ENCODE data around the gene RGSL1. TPM values are rescaled to one million over a fixed set of nuclear protein-coding genes. Genes with fewer than 3 reads are reported as not detected.

RGSL1 gene
- total and polyA plus RNA-seq, 2 of the 8 experiments (the other 6 are each of a cell fraction or from before 2014, with no cell fraction given) = not detected

DNA sequence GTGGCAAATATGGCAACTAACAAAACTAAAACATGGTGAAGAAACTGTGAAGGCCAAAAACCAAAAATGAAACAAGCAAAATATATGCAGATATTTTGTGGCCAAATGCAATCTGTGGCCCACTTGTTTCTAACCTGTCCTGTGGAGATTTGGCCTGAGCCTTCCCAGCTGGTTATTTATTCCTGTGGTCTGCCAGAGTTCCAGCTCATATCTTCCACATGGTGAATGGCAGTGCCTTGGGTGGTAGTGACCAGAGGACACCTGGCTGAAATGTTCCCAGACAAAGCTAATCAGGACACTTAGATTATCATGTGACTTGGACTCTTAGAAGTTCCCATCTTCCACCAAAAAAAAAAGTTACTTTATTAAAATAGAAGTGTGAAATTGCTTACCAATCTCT, 99.4 kb downstream of the RGSL1 start (continued):
- TF ChIP-seq, protein P1, sequence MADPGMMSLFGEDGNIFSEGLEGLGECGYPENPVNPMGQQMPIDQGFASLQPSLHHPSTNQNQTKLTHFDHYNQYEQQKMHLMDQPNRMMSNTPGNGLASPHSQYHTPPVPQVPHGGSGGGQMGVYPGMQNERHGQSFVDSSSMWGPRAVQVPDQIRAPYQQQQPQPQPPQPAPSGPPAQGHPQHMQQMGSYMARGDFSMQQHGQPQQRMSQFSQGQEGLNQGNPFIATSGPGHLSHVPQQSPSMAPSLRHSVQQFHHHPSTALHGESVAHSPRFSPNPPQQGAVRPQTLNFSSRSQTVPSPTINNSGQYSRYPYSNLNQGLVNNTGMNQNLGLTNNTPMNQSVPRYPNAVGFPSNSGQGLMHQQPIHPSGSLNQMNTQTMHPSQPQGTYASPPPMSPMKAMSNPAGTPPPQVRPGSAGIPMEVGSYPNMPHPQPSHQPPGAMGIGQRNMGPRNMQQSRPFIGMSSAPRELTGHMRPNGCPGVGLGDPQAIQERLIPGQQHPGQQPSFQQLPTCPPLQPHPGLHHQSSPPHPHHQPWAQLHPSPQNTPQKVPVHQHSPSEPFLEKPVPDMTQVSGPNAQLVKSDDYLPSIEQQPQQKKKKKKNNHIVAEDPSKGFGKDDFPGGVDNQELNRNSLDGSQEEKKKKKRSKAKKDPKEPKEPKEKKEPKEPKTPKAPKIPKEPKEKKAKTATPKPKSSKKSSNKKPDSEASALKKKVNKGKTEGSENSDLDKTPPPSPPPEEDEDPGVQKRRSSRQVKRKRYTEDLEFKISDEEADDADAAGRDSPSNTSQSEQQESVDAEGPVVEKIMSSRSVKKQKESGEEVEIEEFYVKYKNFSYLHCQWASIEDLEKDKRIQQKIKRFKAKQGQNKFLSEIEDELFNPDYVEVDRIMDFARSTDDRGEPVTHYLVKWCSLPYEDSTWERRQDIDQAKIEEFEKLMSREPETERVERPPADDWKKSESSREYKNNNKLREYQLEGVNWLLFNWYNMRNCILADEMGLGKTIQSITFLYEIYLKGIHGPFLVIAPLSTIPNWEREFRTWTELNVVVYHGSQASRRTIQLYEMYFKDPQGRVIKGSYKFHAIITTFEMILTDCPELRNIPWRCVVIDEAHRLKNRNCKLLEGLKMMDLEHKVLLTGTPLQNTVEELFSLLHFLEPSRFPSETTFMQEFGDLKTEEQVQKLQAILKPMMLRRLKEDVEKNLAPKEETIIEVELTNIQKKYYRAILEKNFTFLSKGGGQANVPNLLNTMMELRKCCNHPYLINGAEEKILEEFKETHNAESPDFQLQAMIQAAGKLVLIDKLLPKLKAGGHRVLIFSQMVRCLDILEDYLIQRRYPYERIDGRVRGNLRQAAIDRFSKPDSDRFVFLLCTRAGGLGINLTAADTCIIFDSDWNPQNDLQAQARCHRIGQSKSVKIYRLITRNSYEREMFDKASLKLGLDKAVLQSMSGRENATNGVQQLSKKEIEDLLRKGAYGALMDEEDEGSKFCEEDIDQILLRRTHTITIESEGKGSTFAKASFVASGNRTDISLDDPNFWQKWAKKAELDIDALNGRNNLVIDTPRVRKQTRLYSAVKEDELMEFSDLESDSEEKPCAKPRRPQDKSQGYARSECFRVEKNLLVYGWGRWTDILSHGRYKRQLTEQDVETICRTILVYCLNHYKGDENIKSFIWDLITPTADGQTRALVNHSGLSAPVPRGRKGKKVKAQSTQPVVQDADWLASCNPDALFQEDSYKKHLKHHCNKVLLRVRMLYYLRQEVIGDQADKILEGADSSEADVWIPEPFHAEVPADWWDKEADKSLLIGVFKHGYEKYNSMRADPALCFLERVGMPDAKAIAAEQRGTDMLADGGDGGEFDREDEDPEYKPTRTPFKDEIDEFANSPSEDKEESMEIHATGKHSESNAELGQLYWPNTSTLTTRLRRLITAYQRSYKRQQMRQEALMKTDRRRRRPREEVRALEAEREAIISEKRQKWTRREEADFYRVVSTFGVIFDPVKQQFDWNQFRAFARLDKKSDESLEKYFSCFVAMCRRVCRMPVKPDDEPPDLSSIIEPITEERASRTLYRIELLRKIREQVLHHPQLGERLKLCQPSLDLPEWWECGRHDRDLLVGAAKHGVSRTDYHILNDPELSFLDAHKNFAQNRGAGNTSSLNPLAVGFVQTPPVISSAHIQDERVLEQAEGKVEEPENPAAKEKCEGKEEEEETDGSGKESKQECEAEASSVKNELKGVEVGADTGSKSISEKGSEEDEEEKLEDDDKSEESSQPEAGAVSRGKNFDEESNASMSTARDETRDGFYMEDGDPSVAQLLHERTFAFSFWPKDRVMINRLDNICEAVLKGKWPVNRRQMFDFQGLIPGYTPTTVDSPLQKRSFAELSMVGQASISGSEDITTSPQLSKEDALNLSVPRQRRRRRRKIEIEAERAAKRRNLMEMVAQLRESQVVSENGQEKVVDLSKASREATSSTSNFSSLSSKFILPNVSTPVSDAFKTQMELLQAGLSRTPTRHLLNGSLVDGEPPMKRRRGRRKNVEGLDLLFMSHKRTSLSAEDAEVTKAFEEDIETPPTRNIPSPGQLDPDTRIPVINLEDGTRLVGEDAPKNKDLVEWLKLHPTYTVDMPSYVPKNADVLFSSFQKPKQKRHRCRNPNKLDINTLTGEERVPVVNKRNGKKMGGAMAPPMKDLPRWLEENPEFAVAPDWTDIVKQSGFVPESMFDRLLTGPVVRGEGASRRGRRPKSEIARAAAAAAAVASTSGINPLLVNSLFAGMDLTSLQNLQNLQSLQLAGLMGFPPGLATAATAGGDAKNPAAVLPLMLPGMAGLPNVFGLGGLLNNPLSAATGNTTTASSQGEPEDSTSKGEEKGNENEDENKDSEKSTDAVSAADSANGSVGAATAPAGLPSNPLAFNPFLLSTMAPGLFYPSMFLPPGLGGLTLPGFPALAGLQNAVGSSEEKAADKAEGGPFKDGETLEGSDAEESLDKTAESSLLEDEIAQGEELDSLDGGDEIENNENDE (IDR thresholded peaks at IDR 0.05; ENCODE audit: insufficient replicate concordance, low read length) = no peak
- TF ChIP-seq POLR2A (IDR thresholded peaks at IDR 0.05; ENCODE audit: control extremely low read depth in 1 of 2, low read depth in 2 of 2, low read length in 2 of 2) (no peak), TCF12 (IDR thresholded peaks at IDR 0.05; ENCODE audit: low read depth, low read length) (no peak), SIRT6 (IDR thresholded peaks at IDR 0.05; ENCODE audit: low read length) (no peak), MAFK (IDR thresholded peaks at IDR 0.05; ENCODE audit: low read depth, low read length) (no peak), SIX5 (IDR thresholded peaks at IDR 0.05; ENCODE audit: low read depth, low read length) (no peak), SIN3A (conservative IDR thresholded peaks at IDR 0.05 in 1 of 2, IDR thresholded peaks at IDR 0.05 in 1 of 2; ENCODE audit: low read depth in 1 of 2, low read length in 2 of 2) (no peak), SRF (IDR thresholded peaks at IDR 0.05; ENCODE audit: low read depth, low read length) (no peak)

Measured in H1 (cell line).